Measurements from ENCODE around the gene LRRIQ3. TPM values are rescaled to one million over a fixed set of nuclear protein-coding genes. Genes with fewer than 3 reads are reported as not detected.

Gene LRRIQ3
- total and polyA plus RNA-seq, 2 donors (not counting 3 experiments of a cell fraction or from before 2014, with no cell fraction given), result 0.21 to 1.1 TPM

- no peaks in the 10 kb centered on the region for H4K20me1 ChIP-seq (replicated peaks; ENCODE audit: control insufficient read depth, extremely low read depth, insufficient read depth, low read length)
- FAIRE-seq, result no peak
- no peak overlapping the region for H3K4me2 ChIP-seq (ENCODE audit: insufficient read depth, low read length)
- H3K4me3 ChIP-seq (replicated peaks in 1 of 3; ENCODE audit: insufficient read depth in 1 of 3, low read depth in 1 of 3, low read length in 3 of 3), result no peak overlapping the region
- dilution Hi-C loops (cut with MboI; ENCODE audit: extremely low pct_ligation_motif_present, low sequenced_read_pairs) (no loop called here), intact Hi-C loops (cut with micrococcal nuclease) (no loop called here)
- no peaks in the 10 kb centered on the region for H3K9me1 ChIP-seq (replicated peaks; ENCODE audit: control insufficient read depth, extremely low read depth, insufficient read depth, low read length)
- no peak overlapping the region for H3K27ac ChIP-seq (ENCODE audit: insufficient read depth, low read depth, low read length)
- H3K79me2 ChIP-seq (ENCODE audit: control insufficient read depth, insufficient read depth, low read length), result no peaks in the 10 kb centered on the region
- H3K4me1 ChIP-seq (ENCODE audit: control insufficient read depth, extremely low read depth, insufficient read depth, low read length), result no peaks in the 10 kb centered on the region
- H3K27me3 ChIP-seq (ENCODE audit: control insufficient read depth in 2 of 2, insufficient read depth in 2 of 2, low read length in 2 of 2), result no peaks in the 10 kb centered on the region
- DNase-seq (ENCODE audit: low read depth, low spot score), result no peak
- BruUV-seq (replicated peaks), result no TSS peak
- TF ChIP-seq EZH2 (IDR thresholded peaks at IDR 0.05; ENCODE audit: borderline replicate concordance, low read depth, low read length, severe bottlenecking) (no peak), MAX (IDR thresholded peaks at IDR 0.05; ENCODE audit: insufficient read depth, insufficient read length) (no peak), POLR2A (IDR thresholded peaks at IDR 0.05; ENCODE audit: low read depth, low read length) (no peak), JUN (IDR thresholded peaks at IDR 0.05; ENCODE audit: borderline replicate concordance, insufficient read depth, insufficient read length, low read depth) (no peak), POLR2AphosphoS5 (IDR thresholded peaks at IDR 0.05; ENCODE audit: insufficient read depth, low read depth, low read length) (no peak), MYC (IDR thresholded peaks at IDR 0.05; ENCODE audit: low read depth, low read length) (no peak), FOS (IDR thresholded peaks at IDR 0.05; ENCODE audit: borderline replicate concordance, insufficient read depth, low read length) (no peak), GATA2 (IDR thresholded peaks at IDR 0.05; ENCODE audit: insufficient read depth, insufficient read length, low read depth, low read length) (no peak)
- TF ChIP-seq, protein P1, sequence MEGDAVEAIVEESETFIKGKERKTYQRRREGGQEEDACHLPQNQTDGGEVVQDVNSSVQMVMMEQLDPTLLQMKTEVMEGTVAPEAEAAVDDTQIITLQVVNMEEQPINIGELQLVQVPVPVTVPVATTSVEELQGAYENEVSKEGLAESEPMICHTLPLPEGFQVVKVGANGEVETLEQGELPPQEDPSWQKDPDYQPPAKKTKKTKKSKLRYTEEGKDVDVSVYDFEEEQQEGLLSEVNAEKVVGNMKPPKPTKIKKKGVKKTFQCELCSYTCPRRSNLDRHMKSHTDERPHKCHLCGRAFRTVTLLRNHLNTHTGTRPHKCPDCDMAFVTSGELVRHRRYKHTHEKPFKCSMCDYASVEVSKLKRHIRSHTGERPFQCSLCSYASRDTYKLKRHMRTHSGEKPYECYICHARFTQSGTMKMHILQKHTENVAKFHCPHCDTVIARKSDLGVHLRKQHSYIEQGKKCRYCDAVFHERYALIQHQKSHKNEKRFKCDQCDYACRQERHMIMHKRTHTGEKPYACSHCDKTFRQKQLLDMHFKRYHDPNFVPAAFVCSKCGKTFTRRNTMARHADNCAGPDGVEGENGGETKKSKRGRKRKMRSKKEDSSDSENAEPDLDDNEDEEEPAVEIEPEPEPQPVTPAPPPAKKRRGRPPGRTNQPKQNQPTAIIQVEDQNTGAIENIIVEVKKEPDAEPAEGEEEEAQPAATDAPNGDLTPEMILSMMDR (IDR thresholded peaks at IDR 0.05; ENCODE audit: extremely low read depth in 1 of 2, insufficient read depth in 1 of 2, low read depth in 1 of 2, low read length in 2 of 2), result no peak
- no peak overlapping the region for H2AFZ ChIP-seq (ENCODE audit: low read depth, low read length)
- CTCF ChIA-PET, result no interaction called here
- H3K36me3 ChIP-seq (ENCODE audit: control insufficient read depth in 2 of 2, extremely low read depth in 1 of 2, insufficient read depth in 2 of 2, low read length in 2 of 2), result no peaks in the 10 kb centered on the region
- no peak overlapping the region for H3K9ac ChIP-seq (replicated peaks; ENCODE audit: extremely low read depth, insufficient read depth, low read length)
- no peaks in the 10 kb centered on the region for H3K9me3 ChIP-seq (replicated peaks; ENCODE audit: control insufficient read depth, insufficient read depth, low read length)
- POLR2A ChIA-PET, result no interaction called here
Measured at GRCh38 chr1:73979684-73980083, 218.3 kb downstream of the LRRIQ3 start.
